ENCODE data around the gene CADM4.
A peak's percentile ranks its signal among the peaks of the same experiment; 100 is the strongest.

DNA sequence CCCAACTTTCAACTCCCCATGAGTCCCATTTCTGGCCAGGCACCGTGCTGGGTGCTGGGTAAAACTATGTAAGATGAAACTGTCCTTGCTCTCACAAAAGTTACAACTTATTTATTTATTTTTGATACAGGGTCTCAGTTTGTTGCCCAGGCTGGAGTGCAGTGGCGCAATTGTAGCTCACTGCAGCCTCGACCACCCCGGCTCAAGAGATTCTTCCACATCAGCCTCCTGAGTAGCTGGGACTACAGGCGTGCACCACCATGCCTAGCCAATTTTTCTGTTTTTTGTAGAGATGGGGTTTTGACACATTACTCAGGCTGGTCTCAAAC is 12.9 kb upstream of the CADM4 start:
- TF ChIP-seq, protein P1, sequence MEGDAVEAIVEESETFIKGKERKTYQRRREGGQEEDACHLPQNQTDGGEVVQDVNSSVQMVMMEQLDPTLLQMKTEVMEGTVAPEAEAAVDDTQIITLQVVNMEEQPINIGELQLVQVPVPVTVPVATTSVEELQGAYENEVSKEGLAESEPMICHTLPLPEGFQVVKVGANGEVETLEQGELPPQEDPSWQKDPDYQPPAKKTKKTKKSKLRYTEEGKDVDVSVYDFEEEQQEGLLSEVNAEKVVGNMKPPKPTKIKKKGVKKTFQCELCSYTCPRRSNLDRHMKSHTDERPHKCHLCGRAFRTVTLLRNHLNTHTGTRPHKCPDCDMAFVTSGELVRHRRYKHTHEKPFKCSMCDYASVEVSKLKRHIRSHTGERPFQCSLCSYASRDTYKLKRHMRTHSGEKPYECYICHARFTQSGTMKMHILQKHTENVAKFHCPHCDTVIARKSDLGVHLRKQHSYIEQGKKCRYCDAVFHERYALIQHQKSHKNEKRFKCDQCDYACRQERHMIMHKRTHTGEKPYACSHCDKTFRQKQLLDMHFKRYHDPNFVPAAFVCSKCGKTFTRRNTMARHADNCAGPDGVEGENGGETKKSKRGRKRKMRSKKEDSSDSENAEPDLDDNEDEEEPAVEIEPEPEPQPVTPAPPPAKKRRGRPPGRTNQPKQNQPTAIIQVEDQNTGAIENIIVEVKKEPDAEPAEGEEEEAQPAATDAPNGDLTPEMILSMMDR (IDR thresholded peaks at IDR 0.05) = peak in 2 of 12 donors; percentile 12 to 26
- no peak for TF ChIP-seq POLR2A (IDR thresholded peaks at IDR 0.05)
